Mesendoderm (in vitro differentiated cells): ENCODE data around the gene SVOPL.

Source experiments
- DNase-seq: peaks from one replicate; pipeline ENCODE4 v3.0.0; 2013
- H2AK5ac ChIP-seq: 2 replicates; pipeline ENCODE4 v1.6.1; 2013; ENCODE audit warnings: low read length, inconsistent platforms
- H2BK120ac ChIP-seq: 2 replicates; pipeline ENCODE4 v1.6.1; 2013; ENCODE audit warnings: low read depth, mild to moderate bottlenecking, low read length, moderate library complexity, mixed read lengths
- H2BK15ac ChIP-seq: replicated peaks from 2 replicates; pipeline ENCODE4 v1.6.1; 2013; ENCODE audit warnings: low read depth, mild to moderate bottlenecking, moderate library complexity
- H2BK5ac ChIP-seq: 2 replicates; pipeline ENCODE4 v1.6.1; 2013; ENCODE audit warnings: low read length, inconsistent platforms
- H3K18ac ChIP-seq: 2 replicates; pipeline ENCODE4 v1.6.1; 2013; ENCODE audit warnings: mild to moderate bottlenecking, low read length, mixed read lengths
- H3K23ac ChIP-seq: one replicate; pipeline ENCODE4 v1.6.1; 2013; ENCODE audit warnings: low read length
- H3K27ac ChIP-seq: 2 replicates; pipeline ENCODE4 v1.5.1; 2013; ENCODE audit warnings: low read depth, mild to moderate bottlenecking, inconsistent platforms, low read length, moderate library complexity
- H3K27me3 ChIP-seq: 2 replicates; pipeline ENCODE4 v1.6.1; 2013; ENCODE audit warnings: low read length, control low read depth, mild to moderate bottlenecking, inconsistent platforms; ENCODE audit not compliant: insufficient read depth, poor library complexity
- H3K36me3 ChIP-seq: 2 replicates; pipeline ENCODE4 v1.6.1; 2013; ENCODE audit warnings: low read length, inconsistent platforms; ENCODE audit not compliant: control insufficient read depth, insufficient read depth
- H3K4ac ChIP-seq: one replicate; pipeline ENCODE4 v1.6.1; 2013; ENCODE audit warnings: low read depth, mild to moderate bottlenecking, low read length, moderate library complexity
- H3K4me1 ChIP-seq: 2 replicates; pipeline ENCODE4 v1.6.1; 2013; ENCODE audit warnings: low read depth, low read length, inconsistent platforms; ENCODE audit not compliant: control insufficient read depth
- H3K4me2 ChIP-seq: 2 replicates; pipeline ENCODE4 v1.6.1; 2013; ENCODE audit warnings: low read length
- H3K4me3 ChIP-seq: 2 replicates; pipeline ENCODE4 v1.5.1; 2013; ENCODE audit warnings: mild to moderate bottlenecking, low read length
- H3K56ac ChIP-seq: one replicate; pipeline ENCODE4 v1.6.1; 2013; ENCODE audit warnings: low read length
- H3K79me1 ChIP-seq: 2 replicates; pipeline ENCODE4 v1.6.1; 2013; ENCODE audit warnings: low read length, inconsistent platforms
- H3K79me2 ChIP-seq: 2 replicates; pipeline ENCODE4 v1.6.1; 2013; ENCODE audit warnings: mild to moderate bottlenecking, low read length; ENCODE audit not compliant: control insufficient read depth, insufficient read depth
- H3K9ac ChIP-seq: 2 replicates; pipeline ENCODE4 v1.6.1; 2013; ENCODE audit warnings: low read length, inconsistent platforms
- H4K5ac ChIP-seq: one replicate; pipeline ENCODE4 v1.6.1; 2013; ENCODE audit warnings: low read length
- H4K8ac ChIP-seq: one replicate; pipeline ENCODE4 v1.6.1; 2013; ENCODE audit warnings: low read depth, mild to moderate bottlenecking, control low read depth, low read length, moderate library complexity
- WGBS: extraction: QIAGEN DNeasy Blood & Tissue Kit; methylation state at CpG from one replicate; pipeline ENCODE4 v1.1.7; 2013; ENCODE audit warnings: low lambda C conversion rate, missing lambda C conversion rate; ENCODE audit not compliant: insufficient coverage; ENCODE audit errors: extremely low coverage; 5-methylcytosine and 5-hydroxymethylcytosine counted together

The SVOPL gene

GRCh38 chr7:138559448-138559847 lies 141.7 kb downstream of the SVOPL start:
- no peaks in the 10 kb centered on the region for H3K4me1 ChIP-seq
- H3K27ac ChIP-seq: no peak overlapping the region
- H4K8ac ChIP-seq: no peak overlapping the region
- H3K4me3 ChIP-seq: no peak overlapping the region
- H2BK120ac ChIP-seq: no peak overlapping the region
- no peak overlapping the region for H3K18ac ChIP-seq
- H3K27me3 ChIP-seq: no peaks in the 10 kb centered on the region
- H3K79me2 ChIP-seq: peaks cover 4% of the 10 kb centered on the region
- H4K5ac ChIP-seq: no peak overlapping the region
- H3K36me3 ChIP-seq: peaks cover 45% of the 10 kb centered on the region
- H3K4me2 ChIP-seq: no peak overlapping the region
- H2BK5ac ChIP-seq: no peak overlapping the region
- H3K79me1 ChIP-seq: peaks cover 5% of the 10 kb centered on the region
- H3K9ac ChIP-seq: no peak overlapping the region
- no peak overlapping the region for H2BK15ac ChIP-seq
- H2AK5ac ChIP-seq: no peak overlapping the region
- H3K56ac ChIP-seq: no peak overlapping the region
- WGBS: no CpG with 5 or more reads among the region's 5 CpGs
- H3K23ac ChIP-seq: no peak overlapping the region
- no peak for DNase-seq
- no peak overlapping the region for H3K4ac ChIP-seq

GRCh38 chr7:138556771-138557484 lies 144.2 kb downstream of the SVOPL start:
- H3K4me1 ChIP-seq: no peaks in the 10 kb centered on the region
- H2AK5ac ChIP-seq: no peak overlapping the region
- H3K79me2 ChIP-seq: peaks cover 4% of the 10 kb centered on the region
- no peak overlapping the region for H3K4me2 ChIP-seq
- H3K4me3 ChIP-seq: peak overlapping the region; percentile 35
- H3K56ac ChIP-seq: no peak overlapping the region
- no peak overlapping the region for H3K23ac ChIP-seq
- peaks cover 5% of the 10 kb centered on the region for H3K79me1 ChIP-seq
- no peak overlapping the region for H3K18ac ChIP-seq
- H2BK5ac ChIP-seq: no peak overlapping the region
- H3K4ac ChIP-seq: no peak overlapping the region
- no peak overlapping the region for H3K27ac ChIP-seq
- no peaks in the 10 kb centered on the region for H3K27me3 ChIP-seq
- no peak overlapping the region for H2BK15ac ChIP-seq
- no CpG with 5 or more reads among the region's 3 CpGs for WGBS
- H3K9ac ChIP-seq: no peak overlapping the region
- no peak overlapping the region for H4K5ac ChIP-seq
- DNase-seq: peak; percentile 25
- H3K36me3 ChIP-seq: peaks cover 37% of the 10 kb centered on the region
- H4K8ac ChIP-seq: no peak overlapping the region
- H2BK120ac ChIP-seq: no peak overlapping the region

GRCh38 chr7:138555684-138556083 lies 145.5 kb downstream of the SVOPL start:
- no peak overlapping the region for H4K5ac ChIP-seq
- no peak overlapping the region for H3K4me3 ChIP-seq
- H2BK15ac ChIP-seq: no peak overlapping the region
- no peak for DNase-seq
- H3K36me3 ChIP-seq: peaks cover 35% of the 10 kb centered on the region
- no peaks in the 10 kb centered on the region for H3K27me3 ChIP-seq
- no peak overlapping the region for H3K4ac ChIP-seq
- no peak overlapping the region for H3K18ac ChIP-seq
- H3K9ac ChIP-seq: no peak overlapping the region
- H3K23ac ChIP-seq: no peak overlapping the region
- no peak overlapping the region for H4K8ac ChIP-seq
- no peaks in the 10 kb centered on the region for H3K4me1 ChIP-seq
- WGBS: no CpG with 5 or more reads among the region's 4 CpGs
- H2AK5ac ChIP-seq: no peak overlapping the region
- peaks cover 4% of the 10 kb centered on the region for H3K79me2 ChIP-seq
- peaks cover 2% of the 10 kb centered on the region for H3K79me1 ChIP-seq
- H3K4me2 ChIP-seq: no peak overlapping the region
- H3K27ac ChIP-seq: no peak overlapping the region
- no peak overlapping the region for H2BK5ac ChIP-seq
- H3K56ac ChIP-seq: no peak overlapping the region
- H2BK120ac ChIP-seq: no peak overlapping the region

- Histone ChIP-seq H2BK5ac (no peak overlapping the region), H3K23ac (no peak overlapping the region), H3K9ac (no peak overlapping the region), H3K56ac (no peak overlapping the region), H3K18ac (no peak overlapping the region), H3K4me2 (no peak overlapping the region), H3K4me3 (no peak overlapping the region), H2AK5ac (no peak overlapping the region), H3K4ac (no peak overlapping the region), H3K27me3 (no peaks in the 10 kb centered on the region), H3K79me1 (peaks cover 2% of the 10 kb centered on the region), H3K36me3 (peaks cover 29% of the 10 kb centered on the region), H2BK120ac (no peak overlapping the region), H3K27ac (no peak overlapping the region), H2BK15ac (no peak overlapping the region), H4K5ac (no peak overlapping the region), H4K8ac (no peak overlapping the region), H3K79me2 (peaks cover 4% of the 10 kb centered on the region), H3K4me1 (no peaks in the 10 kb centered on the region)
- DNase-seq: no peak
- WGBS: no CpG with 5 or more reads among the region's 4 CpGs
Observed at GRCh38 chr7:138554674-138555073, 146.5 kb downstream of the SVOPL start.

GRCh38 chr7:138553805-138554204 lies 147.4 kb downstream of the SVOPL start:
- WGBS: no CpG with 5 or more reads among the region's 4 CpGs
- Histone ChIP-seq H2BK120ac (no peak overlapping the region), H3K79me1 (peaks cover 8% of the 10 kb centered on the region), H3K27me3 (no peaks in the 10 kb centered on the region), H4K5ac (no peak overlapping the region), H2BK5ac (no peak overlapping the region), H2BK15ac (no peak overlapping the region), H2AK5ac (no peak overlapping the region), H3K18ac (no peak overlapping the region), H3K4me1 (no peaks in the 10 kb centered on the region), H3K4me2 (no peak overlapping the region), H3K79me2 (peaks cover 4% of the 10 kb centered on the region), H3K36me3 (peaks cover 24% of the 10 kb centered on the region), H3K4ac (no peak overlapping the region), H3K27ac (no peak overlapping the region), H3K56ac (no peak overlapping the region), H3K23ac (no peak overlapping the region), H3K9ac (no peak overlapping the region), H3K4me3 (no peak overlapping the region), H4K8ac (no peak overlapping the region)
- no peak for DNase-seq

- Histone ChIP-seq H3K4ac (no peak overlapping the region), H3K18ac (no peak overlapping the region), H3K27me3 (no peaks in the 10 kb centered on the region), H3K56ac (no peak overlapping the region), H3K27ac (no peak overlapping the region), H3K4me1 (no peaks in the 10 kb centered on the region), H2BK5ac (no peak overlapping the region), H3K9ac (no peak overlapping the region), H3K79me2 (peaks cover 2% of the 10 kb centered on the region), H3K36me3 (peaks cover 9% of the 10 kb centered on the region), H3K23ac (no peak overlapping the region), H4K5ac (no peak overlapping the region), H4K8ac (no peak overlapping the region), H2BK120ac (no peak overlapping the region), H3K79me1 (peaks cover 7% of the 10 kb centered on the region), H2BK15ac (no peak overlapping the region), H3K4me3 (no peak overlapping the region), H2AK5ac (no peak overlapping the region), H3K4me2 (no peak overlapping the region)
- DNase-seq: no peak
- no CpG with 5 or more reads among the region's 3 CpGs for WGBS
Observed at GRCh38 chr7:138551102-138551501, 150.1 kb downstream of the SVOPL start.
